ENCODE data around the gene METTL3.

METTL3 gene

DNA sequence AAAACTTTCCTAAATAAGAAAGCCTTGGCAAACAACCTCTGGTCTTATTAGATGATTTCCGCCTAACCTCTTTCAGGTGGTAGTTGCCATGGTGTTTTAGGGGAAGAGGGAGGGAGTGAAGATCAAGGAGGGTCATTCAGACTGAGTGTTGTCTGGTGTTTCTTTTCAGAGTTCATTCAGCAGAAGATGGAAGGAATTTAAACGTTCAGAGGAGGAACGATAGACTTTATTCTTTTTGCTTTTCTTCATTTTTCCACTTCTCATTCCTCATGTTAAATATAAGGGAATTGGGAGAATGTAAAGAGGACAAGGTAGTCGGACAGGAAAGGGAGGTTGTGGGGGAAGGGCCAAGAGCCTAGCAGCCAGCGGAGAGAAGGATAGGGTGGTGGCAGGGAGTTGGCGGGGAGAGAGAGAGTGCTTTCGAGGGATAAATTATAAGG, 32.4 kb upstream of the METTL3 start:
- Histone ChIP-seq H4K20me1 (ENCODE audit: insufficient read depth, low read length) (no peaks in the 10 kb centered on the region), H3K27me3 (replicated peaks; ENCODE audit: insufficient read depth, low read length) (no peaks in the 10 kb centered on the region), H3K79me2 (ENCODE audit: low read length) (no peaks in the 10 kb centered on the region), H3K27ac (ENCODE audit: low read length) (no peak overlapping the region), H3K9ac (ENCODE audit: low read length) (no peak overlapping the region), H3K4me2 (ENCODE audit: low read depth, low read length) (no peak overlapping the region), H3F3A (ENCODE audit: insufficient read depth, low read length) (no peaks in the 10 kb centered on the region), H3K9me3 (replicated peaks; ENCODE audit: insufficient read depth, low read length) (no peaks in the 10 kb centered on the region), H3K4me3 (ENCODE audit: low read length) (no peak overlapping the region), H3K4me1 (ENCODE audit: low read length) (no peaks in the 10 kb centered on the region), H3K36me3 (replicated peaks; ENCODE audit: insufficient read depth, low read length) (no peaks in the 10 kb centered on the region), H3K9me2 (replicated peaks; ENCODE audit: insufficient read depth, low read length) (no peaks in the 10 kb centered on the region), H2AFZ (ENCODE audit: low read length) (no peak overlapping the region)
- TF ChIP-seq, protein P1, sequence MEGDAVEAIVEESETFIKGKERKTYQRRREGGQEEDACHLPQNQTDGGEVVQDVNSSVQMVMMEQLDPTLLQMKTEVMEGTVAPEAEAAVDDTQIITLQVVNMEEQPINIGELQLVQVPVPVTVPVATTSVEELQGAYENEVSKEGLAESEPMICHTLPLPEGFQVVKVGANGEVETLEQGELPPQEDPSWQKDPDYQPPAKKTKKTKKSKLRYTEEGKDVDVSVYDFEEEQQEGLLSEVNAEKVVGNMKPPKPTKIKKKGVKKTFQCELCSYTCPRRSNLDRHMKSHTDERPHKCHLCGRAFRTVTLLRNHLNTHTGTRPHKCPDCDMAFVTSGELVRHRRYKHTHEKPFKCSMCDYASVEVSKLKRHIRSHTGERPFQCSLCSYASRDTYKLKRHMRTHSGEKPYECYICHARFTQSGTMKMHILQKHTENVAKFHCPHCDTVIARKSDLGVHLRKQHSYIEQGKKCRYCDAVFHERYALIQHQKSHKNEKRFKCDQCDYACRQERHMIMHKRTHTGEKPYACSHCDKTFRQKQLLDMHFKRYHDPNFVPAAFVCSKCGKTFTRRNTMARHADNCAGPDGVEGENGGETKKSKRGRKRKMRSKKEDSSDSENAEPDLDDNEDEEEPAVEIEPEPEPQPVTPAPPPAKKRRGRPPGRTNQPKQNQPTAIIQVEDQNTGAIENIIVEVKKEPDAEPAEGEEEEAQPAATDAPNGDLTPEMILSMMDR (IDR thresholded peaks at IDR 0.05; ENCODE audit: low read length) = no peak
- TF ChIP-seq EZH2phosphoT487 (IDR thresholded peaks at IDR 0.05; ENCODE audit: low read length) (no peak), EZH2 (optimal IDR thresholded peaks at IDR 0.05; ENCODE audit: low read depth, low read length) (no peak)
- no peak for DNase-seq

GRCh38 chr14:21541413-21542074, 30.4 kb upstream of the METTL3 start:
- Histone ChIP-seq H3K9me3 (replicated peaks; ENCODE audit: insufficient read depth, low read length) (no peaks in the 10 kb centered on the region), H3K4me1 (ENCODE audit: low read length) (no peaks in the 10 kb centered on the region), H4K20me1 (ENCODE audit: insufficient read depth, low read length) (no peaks in the 10 kb centered on the region), H3K4me2 (ENCODE audit: low read depth, low read length) (no peak overlapping the region), H3F3A (ENCODE audit: insufficient read depth, low read length) (no peaks in the 10 kb centered on the region), H3K36me3 (replicated peaks; ENCODE audit: insufficient read depth, low read length) (no peaks in the 10 kb centered on the region), H3K27me3 (replicated peaks; ENCODE audit: insufficient read depth, low read length) (no peaks in the 10 kb centered on the region), H3K9ac (ENCODE audit: low read length) (no peak overlapping the region), H3K79me2 (ENCODE audit: low read length) (no peaks in the 10 kb centered on the region), H3K4me3 (ENCODE audit: low read length) (no peak overlapping the region), H3K9me2 (replicated peaks; ENCODE audit: insufficient read depth, low read length) (no peaks in the 10 kb centered on the region), H3K27ac (ENCODE audit: low read length) (no peak overlapping the region), H2AFZ (ENCODE audit: low read length) (no peak overlapping the region)
- TF ChIP-seq EZH2 (optimal IDR thresholded peaks at IDR 0.05; ENCODE audit: low read depth, low read length) = no peak
- TF ChIP-seq EZH2phosphoT487 (IDR thresholded peaks at IDR 0.05; ENCODE audit: low read length) = no peak
- TF ChIP-seq, protein P1 (IDR thresholded peaks at IDR 0.05; ENCODE audit: low read length) = no peak
- no peak for DNase-seq

GRCh38 chr14:21539189-21539940, 28.2 kb upstream of the METTL3 start:
- Histone ChIP-seq H3K4me1 (ENCODE audit: low read length) (no peaks in the 10 kb centered on the region), H3K27ac (ENCODE audit: low read length) (no peak overlapping the region)
- DNase-seq = no peak

More at GRCh38 chr14:21539189-21539940, 28.2 kb upstream of the METTL3 start:
- Histone ChIP-seq H3K4me3 (ENCODE audit: low read length) (no peak overlapping the region), H3F3A (ENCODE audit: insufficient read depth, low read length) (no peaks in the 10 kb centered on the region), H3K79me2 (ENCODE audit: low read length) (no peaks in the 10 kb centered on the region), H2AFZ (ENCODE audit: low read length) (no peak overlapping the region), H3K36me3 (replicated peaks; ENCODE audit: insufficient read depth, low read length) (no peaks in the 10 kb centered on the region), H3K9ac (ENCODE audit: low read length) (no peak overlapping the region), H3K4me2 (ENCODE audit: low read depth, low read length) (no peak overlapping the region), H4K20me1 (ENCODE audit: insufficient read depth, low read length) (no peaks in the 10 kb centered on the region), H3K27me3 (replicated peaks; ENCODE audit: insufficient read depth, low read length) (no peaks in the 10 kb centered on the region), H3K9me2 (replicated peaks; ENCODE audit: insufficient read depth, low read length) (no peaks in the 10 kb centered on the region), H3K9me3 (replicated peaks; ENCODE audit: insufficient read depth, low read length) (no peaks in the 10 kb centered on the region)
- TF ChIP-seq EZH2 (optimal IDR thresholded peaks at IDR 0.05; ENCODE audit: low read depth, low read length) (no peak), EZH2phosphoT487 (IDR thresholded peaks at IDR 0.05; ENCODE audit: low read length) (no peak)
- TF ChIP-seq, protein P1 (IDR thresholded peaks at IDR 0.05; ENCODE audit: low read length) = no peak
